ENCODE results near the gene PAQR7.
A peak's percentile ranks its signal among the peaks of the same experiment; 100 is the strongest.

PAQR7 gene

GRCh38 chr1:25858906-25859789 is 16.4 kb downstream of the PAQR7 start, which contains the start of gene AUNIP:
TSS of gene AUNIP (minus strand) at chr1:25859457. CDS start at chr1:25859357, 100 bp downstream.
- TF ChIP-seq USF1 (IDR thresholded peaks at IDR 0.05) (no peak), EP300 (IDR thresholded peaks at IDR 0.05; ENCODE audit: borderline replicate concordance) (no peak; the same call in 1 of the 2 replicates), MAX (IDR thresholded peaks at IDR 0.05) (peak; percentile 95), YY1 (IDR thresholded peaks at IDR 0.05; ENCODE audit: low read depth) (peak; percentile 84), FOXM1 (IDR thresholded peaks at IDR 0.05; ENCODE audit: borderline replicate concordance, low read depth) (no peak), TAF1 (IDR thresholded peaks at IDR 0.05; ENCODE audit: low read depth) (peak; percentile 79), TEAD4 (IDR thresholded peaks at IDR 0.05) (no peak; the same call in 1 of the 2 replicates), REST (IDR thresholded peaks at IDR 0.05; ENCODE audit: low read depth) (no peak), NFIC (IDR thresholded peaks at IDR 0.05) (no peak), CEBPB (IDR thresholded peaks at IDR 0.05) (no peak; the same call in 1 of the 2 replicates), EGR1 (IDR thresholded peaks at IDR 0.05) (peak; percentile 93), ZBTB7A (IDR thresholded peaks at IDR 0.05; ENCODE audit: low read depth) (no peak; the same call in 1 of the 2 replicates), CREB1 (IDR thresholded peaks at IDR 0.05; ENCODE audit: low read depth) (no peak), TCF12 (IDR thresholded peaks at IDR 0.05; ENCODE audit: low read depth) (0 out of 2 replicates have a peak, but pooled peaks have one; percentile 45), RAD21 (IDR thresholded peaks at IDR 0.05; ENCODE audit: low read depth) (no peak)

GRCh38 chr1:25858494-25858893 is 17.0 kb downstream of the PAQR7 start:
- TF ChIP-seq TEAD4 (IDR thresholded peaks at IDR 0.05) (0 out of 2 replicates have a peak, but pooled peaks have one; percentile 11), NFIC (IDR thresholded peaks at IDR 0.05) (no peak)

- no peak for TF ChIP-seq FOXM1 (IDR thresholded peaks at IDR 0.05; ENCODE audit: borderline replicate concordance, low read depth)
- TF ChIP-seq CEBPB (IDR thresholded peaks at IDR 0.05) = no peak
- TF ChIP-seq REST (IDR thresholded peaks at IDR 0.05; ENCODE audit: low read depth) = no peak
- no peak for TF ChIP-seq ZBTB7A (IDR thresholded peaks at IDR 0.05; ENCODE audit: low read depth)
- no peak for TF ChIP-seq EP300 (IDR thresholded peaks at IDR 0.05; ENCODE audit: borderline replicate concordance)
- TF ChIP-seq YY1 (IDR thresholded peaks at IDR 0.05; ENCODE audit: low read depth) = no peak
- TF ChIP-seq TAF1 (IDR thresholded peaks at IDR 0.05; ENCODE audit: low read depth) = no peak
- no peak for TF ChIP-seq USF1 (IDR thresholded peaks at IDR 0.05)
- no peak for TF ChIP-seq NFIC (IDR thresholded peaks at IDR 0.05)
- TF ChIP-seq CREB1 (IDR thresholded peaks at IDR 0.05; ENCODE audit: low read depth) = no peak
- no peak for TF ChIP-seq TCF12 (IDR thresholded peaks at IDR 0.05; ENCODE audit: low read depth)
- TF ChIP-seq RAD21 (IDR thresholded peaks at IDR 0.05; ENCODE audit: low read depth) = no peak
- TF ChIP-seq TEAD4 (IDR thresholded peaks at IDR 0.05) = no peak
- no peak for TF ChIP-seq MAX (IDR thresholded peaks at IDR 0.05)
- TF ChIP-seq EGR1 (IDR thresholded peaks at IDR 0.05) = no peak
Measured at GRCh38 chr1:25856856-25857255, 18.7 kb downstream of the PAQR7 start.

- TF ChIP-seq EP300 (IDR thresholded peaks at IDR 0.05; ENCODE audit: borderline replicate concordance) (no peak), TEAD4 (IDR thresholded peaks at IDR 0.05) (no peak), TCF12 (IDR thresholded peaks at IDR 0.05; ENCODE audit: low read depth) (no peak), YY1 (IDR thresholded peaks at IDR 0.05; ENCODE audit: low read depth) (no peak), TAF1 (IDR thresholded peaks at IDR 0.05; ENCODE audit: low read depth) (no peak), ZBTB7A (IDR thresholded peaks at IDR 0.05; ENCODE audit: low read depth) (no peak), MAX (IDR thresholded peaks at IDR 0.05) (no peak), RAD21 (IDR thresholded peaks at IDR 0.05; ENCODE audit: low read depth) (no peak), FOXM1 (IDR thresholded peaks at IDR 0.05; ENCODE audit: borderline replicate concordance, low read depth) (no peak), REST (IDR thresholded peaks at IDR 0.05; ENCODE audit: low read depth) (no peak), CEBPB (IDR thresholded peaks at IDR 0.05) (no peak), CREB1 (IDR thresholded peaks at IDR 0.05; ENCODE audit: low read depth) (no peak), EGR1 (IDR thresholded peaks at IDR 0.05) (no peak), USF1 (IDR thresholded peaks at IDR 0.05) (no peak), NFIC (IDR thresholded peaks at IDR 0.05) (no peak)
Measured at GRCh38 chr1:25854554-25854953, 21.0 kb downstream of the PAQR7 start.
